HG03159 (cell line): Measurements from ENCODE around the gene HERPUD2.

Source experiments
- ATAC-seq: cut with Tn5 transposase; IDR thresholded peaks from one replicate; pipeline ENCODE4 v1.9.1; 2021; ENCODE audit warnings: mild to moderate bottlenecking, moderate library complexity; ENCODE audit not compliant: unreplicated experiment

Gene HERPUD2, protein sequence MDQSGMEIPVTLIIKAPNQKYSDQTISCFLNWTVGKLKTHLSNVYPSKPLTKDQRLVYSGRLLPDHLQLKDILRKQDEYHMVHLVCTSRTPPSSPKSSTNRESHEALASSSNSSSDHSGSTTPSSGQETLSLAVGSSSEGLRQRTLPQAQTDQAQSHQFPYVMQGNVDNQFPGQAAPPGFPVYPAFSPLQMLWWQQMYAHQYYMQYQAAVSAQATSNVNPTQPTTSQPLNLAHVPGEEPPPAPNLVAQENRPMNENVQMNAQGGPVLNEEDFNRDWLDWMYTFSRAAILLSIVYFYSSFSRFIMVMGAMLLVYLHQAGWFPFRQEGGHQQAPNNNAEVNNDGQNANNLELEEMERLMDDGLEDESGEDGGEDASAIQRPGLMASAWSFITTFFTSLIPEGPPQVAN

DNA sequence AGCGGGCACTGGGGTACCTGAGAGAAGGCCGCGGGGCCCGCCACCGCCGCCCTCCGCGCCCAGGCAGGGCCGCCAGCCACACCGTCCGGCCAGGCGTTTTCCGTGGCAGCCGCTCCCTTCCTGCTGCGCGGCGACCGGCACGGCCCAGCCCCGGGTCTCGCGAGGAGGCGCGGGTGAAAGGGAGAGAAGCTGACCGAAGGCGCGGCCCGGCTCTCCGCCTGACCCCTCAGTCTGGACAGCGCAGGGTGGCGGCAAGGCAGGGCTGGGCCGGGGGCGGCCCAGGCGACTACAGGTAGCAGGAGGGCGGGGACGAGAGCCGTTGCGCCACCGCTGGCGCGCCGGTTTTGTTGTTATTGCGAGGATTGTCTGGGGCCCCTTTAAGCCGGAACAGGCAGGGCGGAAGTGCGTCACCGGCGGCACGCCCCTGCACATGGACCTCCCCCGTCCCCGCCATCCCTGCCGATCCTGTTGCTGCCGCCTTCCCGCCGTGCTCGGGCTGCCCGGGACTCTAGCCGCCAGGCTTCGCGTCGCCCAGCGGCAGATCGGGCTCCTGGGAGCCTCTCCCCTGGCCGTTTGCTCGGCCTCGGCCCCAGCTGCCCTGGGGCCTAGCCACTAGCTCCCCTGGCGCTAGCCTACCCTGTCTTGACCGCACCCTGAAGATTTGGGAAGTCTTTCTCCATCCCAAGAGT is at the start of gene HERPUD2:
Gene HERPUD2 (minus strand): TSS at position 352 of the 689 bp plus-strand sequence. CDS start 805 bp downstream, outside the sequence.
- peak; percentile 93 for ATAC-seq

GRCh38 chr7:35738889-35739288 is 44.0 kb upstream of the HERPUD2 start:
- ATAC-seq: no peak

GRCh38 chr7:35736725-35737124 is 41.8 kb upstream of the HERPUD2 start:
- no peak for ATAC-seq

- ATAC-seq: no peak
These were observed 40.5 kb upstream of the HERPUD2 start for GRCh38 chr7:35735396-35735795.

- no peak for ATAC-seq
These were observed 39.1 kb upstream of the HERPUD2 start for GRCh38 chr7:35734001-35734483.

- no peak for ATAC-seq
These were observed 36.4 kb upstream of the HERPUD2 start for GRCh38 chr7:35731349-35731748.

- peak; percentile 50 for ATAC-seq
These were observed 34.3 kb upstream of the HERPUD2 start for GRCh38 chr7:35729061-35729783.

- no peak for ATAC-seq
These were observed 33.6 kb upstream of the HERPUD2 start for GRCh38 chr7:35728412-35729060.

DNA sequence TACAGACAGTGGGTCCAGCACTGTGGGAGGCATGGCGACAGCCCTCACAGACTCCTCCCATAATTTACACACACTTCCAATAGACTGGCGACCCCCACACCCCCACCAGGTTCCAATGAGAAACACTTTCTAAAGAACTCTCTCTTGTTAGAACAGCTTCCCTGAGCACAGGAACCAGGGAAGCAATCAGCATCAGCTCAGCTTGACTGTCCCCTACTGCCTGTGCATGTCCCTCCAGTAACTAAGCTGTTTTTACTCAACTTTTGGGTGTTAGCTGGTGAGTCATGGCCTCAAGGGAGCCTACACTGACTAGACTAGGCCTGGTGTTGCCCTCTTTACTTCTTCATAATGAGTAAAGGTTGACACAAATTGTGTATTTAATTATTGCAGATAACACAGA is 32.6 kb upstream of the HERPUD2 start:
- no peak for ATAC-seq

DNA sequence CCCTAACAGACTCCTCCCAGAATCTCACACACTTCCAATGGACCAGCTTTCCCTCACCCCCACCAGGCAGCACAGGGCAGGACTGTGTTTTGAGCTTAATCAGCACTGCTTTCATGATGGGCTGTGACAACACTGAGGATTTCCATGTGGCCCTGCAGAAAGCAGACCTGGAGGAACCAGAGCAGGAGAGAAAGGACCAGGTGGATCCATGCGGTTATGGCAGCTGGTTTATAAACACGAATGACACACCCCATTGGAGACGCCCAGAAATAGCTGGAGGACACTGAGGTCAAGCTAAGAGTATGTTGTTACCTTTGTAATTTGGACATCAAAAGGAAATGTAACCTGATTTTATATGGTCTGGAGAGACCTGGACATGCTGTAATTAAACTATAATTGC is 31.7 kb upstream of the HERPUD2 start:
- ATAC-seq: no peak

DNA sequence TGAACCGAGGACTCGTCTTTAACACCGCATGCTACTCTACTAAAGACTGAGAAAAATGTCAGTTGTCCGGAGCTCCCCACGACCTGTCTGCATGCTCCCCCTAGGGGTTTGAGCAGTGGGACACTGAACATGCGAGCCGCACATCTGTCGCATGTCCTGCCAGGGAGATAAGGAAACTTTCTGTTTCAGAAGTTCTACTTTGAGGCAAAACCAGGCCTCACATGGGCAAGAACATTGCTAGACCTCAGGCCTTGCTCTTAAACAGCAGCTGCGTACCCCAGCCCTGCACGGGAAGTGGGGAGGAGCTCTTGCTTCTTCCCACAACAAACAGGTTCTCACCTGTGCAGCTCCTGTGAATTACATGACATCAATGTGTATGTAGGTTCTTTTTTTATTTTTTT is 30.3 kb upstream of the HERPUD2 start:
- no peak for ATAC-seq

DNA sequence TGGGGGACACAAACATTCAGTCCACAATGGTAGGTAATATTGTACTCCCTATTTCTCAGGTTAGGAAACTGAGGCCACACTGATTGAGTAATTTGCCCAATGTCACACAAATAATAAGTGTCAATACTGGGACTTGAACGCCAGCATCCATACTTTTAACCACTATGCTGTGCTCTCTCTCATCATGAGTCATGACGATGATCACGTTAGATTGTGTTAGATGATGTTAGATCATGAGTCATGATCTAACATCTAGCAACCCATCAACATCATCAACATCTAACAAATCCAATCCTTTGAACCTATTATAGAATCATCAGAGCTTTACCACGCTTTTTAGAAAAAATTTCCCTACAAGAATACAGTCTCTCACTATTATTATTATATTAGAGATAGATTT is 28.1 kb upstream of the HERPUD2 start:
- ATAC-seq: no peak

DNA sequence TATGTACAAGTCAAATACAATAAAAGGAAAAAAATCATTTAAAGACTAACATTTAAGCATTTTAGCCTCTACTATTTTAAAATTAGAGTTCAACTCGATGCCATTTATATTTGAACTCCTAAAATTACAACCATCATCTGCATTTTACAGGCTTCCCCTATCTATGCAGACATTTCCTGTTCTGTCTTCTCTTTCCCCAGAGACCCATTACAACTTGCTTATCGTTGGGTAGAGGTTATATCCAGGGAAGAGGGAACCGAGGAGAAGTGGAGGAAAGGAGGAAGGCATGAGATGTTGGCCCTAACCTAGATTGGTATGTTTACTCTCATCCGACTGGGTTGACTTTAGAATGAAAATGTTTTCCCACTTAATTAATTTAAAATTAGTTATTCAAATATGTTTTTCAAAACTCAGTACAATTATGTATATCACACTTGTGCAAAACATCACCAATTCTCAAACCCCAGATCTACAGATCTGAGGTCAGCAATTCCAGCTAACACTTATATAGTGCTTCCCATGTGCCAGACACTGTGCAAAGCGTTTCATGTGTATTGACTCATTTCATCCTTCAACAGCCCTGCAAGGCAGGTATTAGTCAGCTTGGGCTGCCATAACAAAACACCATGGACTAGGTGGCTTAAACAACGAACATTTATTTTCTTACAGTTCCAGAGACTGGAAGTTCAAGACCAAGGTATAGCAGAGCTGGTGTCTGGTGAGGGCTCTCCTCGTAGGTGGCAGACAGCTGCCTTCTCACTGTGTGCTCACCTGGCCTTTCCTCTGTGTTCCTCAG is 27.3 kb upstream of the HERPUD2 start:
- no peak for ATAC-seq

GRCh38 chr7:35721288-35721687 is 26.4 kb upstream of the HERPUD2 start:
- ATAC-seq: no peak

DNA sequence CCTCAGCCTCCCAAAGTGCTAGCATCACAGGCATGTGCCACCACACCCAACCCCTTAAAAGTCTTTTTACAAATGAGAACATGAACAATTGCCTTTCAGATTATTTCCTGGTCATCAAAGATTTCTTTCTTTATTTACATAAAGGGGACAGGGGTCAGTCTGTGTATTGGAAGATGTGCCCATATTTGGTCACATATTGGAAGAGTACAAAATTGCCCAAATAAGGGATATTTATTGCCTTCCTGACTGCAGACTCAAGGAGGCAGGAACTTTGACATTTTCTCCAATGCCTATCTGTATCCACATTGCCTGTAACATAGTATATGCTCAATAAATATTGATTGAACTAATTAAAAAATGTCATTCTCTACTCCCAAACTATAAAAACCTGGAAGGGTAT is 25.9 kb upstream of the HERPUD2 start:
- ATAC-seq: no peak

DNA sequence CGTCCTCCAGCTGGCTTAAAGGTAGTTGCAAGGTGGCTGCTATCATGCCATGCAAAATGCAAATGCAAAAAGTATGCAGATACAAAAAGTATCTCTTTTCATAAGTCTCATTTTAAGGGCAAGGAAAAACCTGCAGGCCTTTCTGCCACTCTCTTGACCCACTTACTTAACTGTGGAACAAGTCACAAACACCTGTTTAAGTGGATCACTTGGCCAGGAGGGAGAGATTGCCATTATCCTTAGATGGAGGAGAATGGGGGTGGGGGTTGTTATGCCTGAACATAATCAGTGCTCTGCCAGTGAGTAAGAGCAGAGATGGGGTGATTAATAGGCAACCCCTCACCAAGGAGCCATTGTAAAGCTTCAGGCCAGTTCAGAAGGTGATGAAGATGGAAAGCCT is 25.1 kb upstream of the HERPUD2 start:
- ATAC-seq: no peak

- ATAC-seq: no peak
These were observed 23.1 kb upstream of the HERPUD2 start for GRCh38 chr7:35718047-35718446.

DNA sequence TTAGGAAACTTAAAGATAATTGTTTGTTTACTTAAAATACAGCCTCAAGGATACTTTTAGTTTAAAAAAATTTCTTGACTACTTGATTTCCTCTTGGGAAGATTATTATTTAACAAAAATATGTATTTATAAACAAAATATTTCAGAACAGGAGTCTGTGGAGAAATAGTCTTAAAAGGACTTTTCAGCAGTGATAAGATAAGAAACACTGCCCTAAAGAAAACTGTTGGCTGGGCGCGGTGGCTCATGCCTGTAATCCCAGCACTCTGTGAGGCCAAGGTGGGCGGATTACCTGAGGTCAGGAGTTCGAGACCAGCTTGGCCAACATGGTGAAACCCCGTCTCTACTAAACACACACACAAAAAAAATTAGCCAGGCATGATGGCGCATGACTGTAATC is 22.6 kb upstream of the HERPUD2 start:
- ATAC-seq: no peak

DNA sequence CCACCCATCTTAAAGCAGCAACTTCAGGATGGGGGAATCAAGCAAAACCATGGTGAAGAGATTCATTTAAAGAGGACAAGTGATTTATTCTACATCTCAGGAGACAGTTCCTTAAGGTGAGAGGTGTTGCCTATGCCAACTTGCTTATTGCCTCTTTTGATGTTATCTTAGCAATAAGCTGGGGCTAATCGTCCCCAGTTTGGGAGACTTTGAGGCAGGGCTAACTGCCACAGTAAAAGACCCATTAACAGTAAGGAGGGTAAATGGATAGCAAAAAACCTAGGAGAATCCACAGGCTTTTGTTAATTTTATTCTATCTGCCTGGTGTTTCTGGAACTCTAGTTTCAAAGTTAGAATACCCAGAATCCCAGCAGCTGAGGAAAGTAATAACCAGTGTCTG is 22.1 kb upstream of the HERPUD2 start:
- no peak for ATAC-seq
